ENCODE results near the gene RAP2B.
"Not testable (repeated sequence)": the region's sequence is repeated elsewhere in the genome, so short reads cannot be mapped to it uniquely, and the experiment has no call there.

Gene RAP2B

DNA sequence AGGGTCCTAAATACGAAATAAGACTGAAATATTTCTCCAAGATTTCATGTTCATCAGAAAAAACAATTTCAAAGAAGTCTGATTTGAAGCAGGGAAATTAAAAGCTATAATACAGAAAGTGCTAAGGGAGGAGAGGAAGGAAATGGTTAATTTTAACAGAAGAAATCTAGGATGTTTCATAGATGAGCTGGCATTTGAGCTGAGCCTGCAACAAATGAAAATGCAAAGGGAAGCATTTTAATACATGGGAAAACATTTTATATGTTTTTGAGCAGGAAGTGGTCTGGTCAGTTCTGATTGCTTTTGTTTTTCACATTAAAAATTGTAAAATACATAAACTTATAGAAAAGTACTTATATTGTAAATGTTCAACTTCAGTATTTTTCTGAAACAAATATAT lies 17.2 kb upstream of the RAP2B start:
- no peaks in the 10 kb centered on the region for H3K27me3 ChIP-seq (ENCODE audit: control insufficient read depth, insufficient read depth, low read length)
- no peak overlapping the region for H3K9ac ChIP-seq (ENCODE audit: low read length)
- no peak overlapping the region for H3K4me3 ChIP-seq (ENCODE audit: low read length)
- no peaks in the 10 kb centered on the region for H3K36me3 ChIP-seq (ENCODE audit: control insufficient read depth, insufficient read depth, low read length)
- no peaks in the 10 kb centered on the region for H3K9me3 ChIP-seq (ENCODE audit: control insufficient read depth, low read length)
- peaks cover 3% of the 10 kb centered on the region for H3K4me1 ChIP-seq (ENCODE audit: control insufficient read depth, insufficient read depth, low read length)

DNA sequence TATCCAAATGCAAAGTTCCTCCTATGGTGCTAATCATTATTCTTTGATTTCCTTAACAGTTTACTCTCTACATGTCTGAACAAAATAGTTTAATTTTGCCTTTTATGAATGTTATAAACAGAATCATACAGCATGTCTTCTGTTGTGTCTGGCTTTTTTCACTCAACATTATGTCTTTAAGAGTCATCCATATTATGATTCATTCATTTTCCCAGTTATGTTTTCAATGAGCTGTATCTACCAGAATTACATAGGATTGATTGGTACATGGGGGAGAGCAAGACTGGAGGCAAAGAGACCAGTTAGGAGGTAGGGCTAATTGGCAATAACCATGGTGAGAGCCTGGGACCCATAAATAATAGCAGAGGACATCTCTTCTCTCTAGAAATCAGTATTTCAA lies 16.6 kb upstream of the RAP2B start:
- H3K4me3 ChIP-seq (ENCODE audit: low read length): no peak overlapping the region
- no peak overlapping the region for H3K9ac ChIP-seq (ENCODE audit: low read length)
- no peaks in the 10 kb centered on the region for H3K27me3 ChIP-seq (ENCODE audit: control insufficient read depth, insufficient read depth, low read length)
- H3K9me3 ChIP-seq (ENCODE audit: control insufficient read depth, low read length): no peaks in the 10 kb centered on the region
- no peaks in the 10 kb centered on the region for H3K36me3 ChIP-seq (ENCODE audit: control insufficient read depth, insufficient read depth, low read length)
- H3K4me1 ChIP-seq (ENCODE audit: control insufficient read depth, insufficient read depth, low read length): peaks cover 3% of the 10 kb centered on the region

- Histone ChIP-seq H3K36me3 (ENCODE audit: control insufficient read depth, insufficient read depth, low read length) (no peaks in the 10 kb centered on the region), H3K4me3 (ENCODE audit: low read length) (no peak overlapping the region), H3K9me3 (ENCODE audit: control insufficient read depth, low read length) (no peaks in the 10 kb centered on the region)
Measured at GRCh38 chr3:153146191-153147053, 15.6 kb upstream of the RAP2B start.

GRCh38 chr3:153150991-153151390 lies 11.0 kb upstream of the RAP2B start:
- no peaks in the 10 kb centered on the region for H3K4me1 ChIP-seq (ENCODE audit: control insufficient read depth, insufficient read depth, low read length)
- no peaks in the 10 kb centered on the region for H3K27me3 ChIP-seq (ENCODE audit: control insufficient read depth, insufficient read depth, low read length)
- H3K9ac ChIP-seq (ENCODE audit: low read length): no peak overlapping the region
- H3K9me3 ChIP-seq (ENCODE audit: control insufficient read depth, low read length): no peaks in the 10 kb centered on the region
- H3K36me3 ChIP-seq (ENCODE audit: control insufficient read depth, insufficient read depth, low read length): no peaks in the 10 kb centered on the region
- H3K4me3 ChIP-seq (ENCODE audit: low read length): no peak overlapping the region

More at GRCh38 chr3:153146191-153147053, 15.6 kb upstream of the RAP2B start:
- Histone ChIP-seq H3K9ac (ENCODE audit: low read length) (no peak overlapping the region), H3K4me1 (ENCODE audit: control insufficient read depth, insufficient read depth, low read length) (no peaks in the 10 kb centered on the region), H3K27me3 (ENCODE audit: control insufficient read depth, insufficient read depth, low read length) (no peaks in the 10 kb centered on the region)

GRCh38 chr3:153155786-153156185 lies 6.2 kb upstream of the RAP2B start:
- not testable (repeated sequence) for H3K9ac ChIP-seq (ENCODE audit: low read length); H3K36me3 ChIP-seq (ENCODE audit: control insufficient read depth, insufficient read depth, low read length); H3K27me3 ChIP-seq (ENCODE audit: control insufficient read depth, insufficient read depth, low read length); H3K4me3 ChIP-seq (ENCODE audit: low read length); H3K9me3 ChIP-seq (ENCODE audit: control insufficient read depth, low read length)
- peaks cover 16% of the 10 kb centered on the region for H3K4me1 ChIP-seq (ENCODE audit: control insufficient read depth, insufficient read depth, low read length)

DNA sequence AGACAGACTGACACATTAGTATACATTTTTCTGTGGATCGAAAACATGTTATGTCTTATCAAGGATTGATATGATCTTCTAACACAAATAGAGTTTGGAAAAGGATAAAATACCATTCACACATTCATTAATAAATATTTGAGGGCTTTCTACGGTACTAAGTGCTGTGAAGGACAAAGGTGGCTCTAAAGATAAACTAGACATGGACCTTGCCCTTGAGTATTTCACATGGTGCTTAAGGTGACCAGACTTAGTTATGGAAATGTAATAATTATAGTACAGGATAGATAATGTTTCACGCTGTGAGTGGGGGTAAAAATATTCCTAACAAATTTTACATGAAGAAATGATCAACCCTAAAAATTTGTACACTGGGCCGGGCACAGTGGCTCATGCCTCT lies 3.8 kb upstream of the RAP2B start:
- H3K27me3 ChIP-seq (ENCODE audit: control insufficient read depth, insufficient read depth, low read length): no peaks in the 10 kb centered on the region
- H3K4me3 ChIP-seq (ENCODE audit: low read length): no peak overlapping the region
- H3K4me1 ChIP-seq (ENCODE audit: control insufficient read depth, insufficient read depth, low read length): peaks cover 16% of the 10 kb centered on the region
- H3K9me3 ChIP-seq (ENCODE audit: control insufficient read depth, low read length): no peaks in the 10 kb centered on the region
- H3K36me3 ChIP-seq (ENCODE audit: control insufficient read depth, insufficient read depth, low read length): no peaks in the 10 kb centered on the region
- no peak overlapping the region for H3K9ac ChIP-seq (ENCODE audit: low read length)

DNA sequence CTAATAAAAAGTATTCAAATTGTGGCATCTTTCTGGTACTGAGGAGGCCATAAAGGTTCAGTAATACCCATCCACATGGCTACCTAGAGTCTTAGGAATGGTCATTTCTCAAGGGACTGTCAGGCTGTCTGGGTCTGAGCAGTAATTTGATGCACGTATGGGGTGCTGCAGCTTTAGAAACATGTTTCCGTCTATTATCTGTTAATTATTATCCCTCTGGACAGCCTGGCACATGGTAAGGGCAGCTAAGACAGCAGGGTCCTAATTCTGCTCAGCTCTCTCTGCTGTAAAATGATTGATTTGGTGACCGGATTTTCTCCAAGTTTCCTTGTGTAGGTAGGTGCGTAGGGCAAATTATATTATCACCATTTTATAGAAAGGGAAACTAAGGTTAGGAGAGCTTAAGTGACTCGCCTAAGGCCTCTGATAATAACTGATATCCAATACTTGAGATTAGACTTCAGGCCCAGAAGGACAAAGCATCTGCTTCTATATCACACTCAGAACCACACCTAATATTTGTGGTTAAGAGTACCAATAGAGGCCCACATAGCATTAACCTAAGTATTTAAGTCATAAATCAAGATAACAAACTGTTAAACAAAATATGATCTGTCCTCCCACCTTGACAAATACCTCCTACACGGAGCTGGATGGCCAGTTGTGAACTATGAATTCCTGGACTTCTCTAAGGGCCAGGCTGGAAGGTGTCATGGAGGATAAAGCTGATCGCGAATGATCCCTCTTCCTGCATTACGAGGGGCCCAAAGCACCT lies 2.9 kb upstream of the RAP2B start:
- no peaks in the 10 kb centered on the region for H3K36me3 ChIP-seq (ENCODE audit: control insufficient read depth, insufficient read depth, low read length)
- no peaks in the 10 kb centered on the region for H3K9me3 ChIP-seq (ENCODE audit: control insufficient read depth, low read length)
- H3K4me1 ChIP-seq (ENCODE audit: control insufficient read depth, insufficient read depth, low read length): peaks cover 16% of the 10 kb centered on the region
- H3K4me3 ChIP-seq (ENCODE audit: low read length): no peak overlapping the region
- H3K27me3 ChIP-seq (ENCODE audit: control insufficient read depth, insufficient read depth, low read length): no peaks in the 10 kb centered on the region
- H3K9ac ChIP-seq (ENCODE audit: low read length): peak overlapping the region; percentile 16

DNA sequence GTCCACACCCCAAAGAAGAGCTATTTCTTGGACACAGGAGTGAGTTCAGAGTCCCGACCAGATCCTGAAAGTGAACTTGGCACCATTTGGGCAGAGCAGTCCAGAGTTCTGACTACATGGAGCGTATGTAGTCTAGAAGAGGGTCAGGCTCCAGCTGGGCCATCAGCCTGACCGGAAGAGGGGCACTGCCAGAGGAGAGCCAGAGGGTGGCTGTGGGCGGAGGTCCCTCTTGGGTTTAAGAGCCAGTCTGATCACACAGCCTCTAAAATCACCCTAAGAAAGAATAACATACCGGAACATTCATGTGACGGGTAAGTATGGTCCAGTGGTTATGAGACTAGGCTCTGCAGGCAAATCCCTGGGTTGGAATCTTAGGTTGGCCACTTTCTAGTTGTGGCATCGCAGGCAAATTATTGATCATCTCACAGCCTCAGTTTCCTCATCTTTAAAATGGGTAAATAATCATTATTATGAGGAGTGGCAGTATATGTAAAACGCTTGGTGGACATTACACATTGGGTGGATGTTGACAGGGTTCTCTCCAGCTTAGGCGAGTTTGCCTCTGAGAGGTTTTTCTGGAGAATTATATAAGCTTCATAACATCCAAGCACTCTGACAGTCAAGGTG lies 2.1 kb upstream of the RAP2B start:
- Histone ChIP-seq H3K9me3 (ENCODE audit: control insufficient read depth, low read length) (no peaks in the 10 kb centered on the region), H3K27me3 (ENCODE audit: control insufficient read depth, insufficient read depth, low read length) (no peaks in the 10 kb centered on the region), H3K4me1 (ENCODE audit: control insufficient read depth, insufficient read depth, low read length) (peaks cover 16% of the 10 kb centered on the region), H3K36me3 (ENCODE audit: control insufficient read depth, insufficient read depth, low read length) (no peaks in the 10 kb centered on the region), H3K9ac (ENCODE audit: low read length) (peak overlapping the region; percentile 88), H3K4me3 (ENCODE audit: low read length) (peak overlapping the region; percentile 83)

- no peaks in the 10 kb centered on the region for H3K9me3 ChIP-seq (ENCODE audit: control insufficient read depth, low read length)
- H3K4me1 ChIP-seq (ENCODE audit: control insufficient read depth, insufficient read depth, low read length): peaks cover 18% of the 10 kb centered on the region
- no peaks in the 10 kb centered on the region for H3K27me3 ChIP-seq (ENCODE audit: control insufficient read depth, insufficient read depth, low read length)
- H3K36me3 ChIP-seq (ENCODE audit: control insufficient read depth, insufficient read depth, low read length): no peaks in the 10 kb centered on the region
- H3K4me3 ChIP-seq (ENCODE audit: low read length): peak overlapping the region; percentile 83
- H3K9ac ChIP-seq (ENCODE audit: low read length): peak overlapping the region; percentile 88
Measured at GRCh38 chr3:153160451-153161137, 1.4 kb upstream of the RAP2B start.

- no peaks in the 10 kb centered on the region for H3K36me3 ChIP-seq (ENCODE audit: control insufficient read depth, insufficient read depth, low read length)
- H3K4me1 ChIP-seq (ENCODE audit: control insufficient read depth, insufficient read depth, low read length): peaks cover 24% of the 10 kb centered on the region
Measured at GRCh38 chr3:153161138-153161713, 800 bp upstream of the RAP2B start.

GRCh38 chr3:153162513-153163392 lies 727 bp downstream of the RAP2B start:
- peak overlapping the region; percentile 83 for H3K4me3 ChIP-seq (ENCODE audit: low read length)
- peaks cover 27% of the 10 kb centered on the region for H3K4me1 ChIP-seq (ENCODE audit: control insufficient read depth, insufficient read depth, low read length)
- no peaks in the 10 kb centered on the region for H3K9me3 ChIP-seq (ENCODE audit: control insufficient read depth, low read length)
- H3K9ac ChIP-seq (ENCODE audit: low read length): peak overlapping the region; percentile 96
- H3K36me3 ChIP-seq (ENCODE audit: control insufficient read depth, insufficient read depth, low read length): peaks cover 3% of the 10 kb centered on the region
- no peaks in the 10 kb centered on the region for H3K27me3 ChIP-seq (ENCODE audit: control insufficient read depth, insufficient read depth, low read length)

More at GRCh38 chr3:153161138-153161713, 800 bp upstream of the RAP2B start:
- no peaks in the 10 kb centered on the region for H3K9me3 ChIP-seq (ENCODE audit: control insufficient read depth, low read length)
- H3K9ac ChIP-seq (ENCODE audit: low read length): peak overlapping the region; percentile 88
- peak overlapping the region; percentile 83 for H3K4me3 ChIP-seq (ENCODE audit: low read length)
- H3K27me3 ChIP-seq (ENCODE audit: control insufficient read depth, insufficient read depth, low read length): no peaks in the 10 kb centered on the region

Measured in mucosa of stomach (tissue), 1 donor.